Smooth muscle cell of the coronary artery (primary cell): Measurements from ENCODE around the gene SLC25A39. TPM values are rescaled to one million over a fixed set of nuclear protein-coding genes. Genes with fewer than 3 reads are reported as not detected.

ENCODE experiments used
- total RNA-seq: library from RNA; depleted of rRNA; stranded (reverse); fragments of >200 nt; gene quantifications from 2 replicates; pipeline ENCODE4 v1.2.3, GENCODE V29; 2014; ENCODE audit warnings: low replicate concordance

SLC25A39 gene, protein sequence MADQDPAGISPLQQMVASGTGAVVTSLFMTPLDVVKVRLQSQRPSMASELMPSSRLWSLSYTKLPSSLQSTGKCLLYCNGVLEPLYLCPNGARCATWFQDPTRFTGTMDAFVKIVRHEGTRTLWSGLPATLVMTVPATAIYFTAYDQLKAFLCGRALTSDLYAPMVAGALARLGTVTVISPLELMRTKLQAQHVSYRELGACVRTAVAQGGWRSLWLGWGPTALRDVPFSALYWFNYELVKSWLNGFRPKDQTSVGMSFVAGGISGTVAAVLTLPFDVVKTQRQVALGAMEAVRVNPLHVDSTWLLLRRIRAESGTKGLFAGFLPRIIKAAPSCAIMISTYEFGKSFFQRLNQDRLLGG
- total RNA-seq = 51.5 and 67.5 TPM in 2 replicates

DNA sequence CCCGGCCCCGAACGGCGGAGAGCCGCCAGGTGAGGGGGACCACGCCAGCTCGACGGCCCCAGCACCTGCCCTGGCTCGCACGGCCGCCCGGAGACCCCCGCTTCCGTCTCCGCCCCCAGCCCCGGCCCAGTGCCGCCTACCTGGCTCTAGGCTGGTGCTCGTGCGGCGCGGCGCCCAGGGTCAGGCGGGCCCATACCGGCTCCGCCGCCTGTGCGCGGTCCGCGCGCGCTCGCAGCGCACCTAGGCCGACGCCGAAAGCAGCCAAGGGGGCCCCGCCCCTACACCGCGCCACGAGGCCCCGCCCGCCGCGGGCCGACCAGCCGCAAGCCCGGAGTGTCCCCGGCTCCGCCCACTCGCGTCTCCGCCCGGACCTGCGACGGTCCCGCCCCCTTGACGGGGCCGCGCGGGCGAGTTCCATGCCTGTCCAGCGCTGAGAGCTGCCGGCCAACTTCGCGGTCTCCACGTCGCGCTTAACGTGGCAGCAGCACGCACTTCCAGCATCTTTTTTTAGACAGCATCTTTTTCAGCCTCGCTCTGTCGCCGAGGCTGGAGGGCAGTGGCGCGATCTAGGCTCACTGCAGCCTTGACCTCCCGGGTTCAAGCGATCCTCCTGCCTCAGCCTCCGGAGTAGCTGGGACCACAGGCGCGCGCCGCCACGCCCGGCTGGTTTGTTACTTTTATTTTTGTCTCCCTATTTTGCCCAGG lies at the start of gene SLC25A39:
SLC25A39 (minus strand) TSS at position 253 of the 705 bp plus-strand sequence. CDS start 1,261 bp downstream, outside the sequence.

DNA sequence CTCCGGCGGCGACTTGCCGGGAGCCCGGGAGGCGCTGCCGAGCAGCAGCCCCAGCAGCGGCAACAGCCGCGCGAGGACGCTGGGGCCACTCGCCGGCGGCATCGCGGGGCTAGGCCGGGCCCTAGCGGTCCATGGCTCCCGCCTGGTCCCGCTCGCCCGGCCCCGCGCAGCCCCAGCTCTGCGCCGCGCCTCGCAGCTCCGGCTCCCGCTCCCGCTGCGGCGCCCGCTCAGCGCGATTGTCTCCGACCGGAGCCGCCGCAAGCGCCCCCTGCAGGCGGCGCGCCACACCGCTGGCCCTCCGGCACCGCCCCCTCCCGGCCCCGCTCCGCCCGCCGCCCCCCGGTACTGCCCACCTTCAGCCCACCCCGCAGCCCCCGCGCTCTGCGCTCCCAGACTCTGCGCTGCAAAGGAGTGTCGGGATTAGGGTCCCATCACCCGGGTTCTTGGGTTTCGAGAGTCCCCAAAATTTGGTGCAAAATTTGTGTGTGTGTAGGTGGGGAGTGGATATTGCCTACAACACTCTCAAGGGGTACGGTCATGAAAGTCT lies 39.1 kb upstream of the SLC25A39 start, which contains the start of gene FAM171A2:
FAM171A2 (minus strand) TSS at position 241 of the 547 bp plus-strand sequence; CDS start at position 102, 139 bp downstream.

DNA sequence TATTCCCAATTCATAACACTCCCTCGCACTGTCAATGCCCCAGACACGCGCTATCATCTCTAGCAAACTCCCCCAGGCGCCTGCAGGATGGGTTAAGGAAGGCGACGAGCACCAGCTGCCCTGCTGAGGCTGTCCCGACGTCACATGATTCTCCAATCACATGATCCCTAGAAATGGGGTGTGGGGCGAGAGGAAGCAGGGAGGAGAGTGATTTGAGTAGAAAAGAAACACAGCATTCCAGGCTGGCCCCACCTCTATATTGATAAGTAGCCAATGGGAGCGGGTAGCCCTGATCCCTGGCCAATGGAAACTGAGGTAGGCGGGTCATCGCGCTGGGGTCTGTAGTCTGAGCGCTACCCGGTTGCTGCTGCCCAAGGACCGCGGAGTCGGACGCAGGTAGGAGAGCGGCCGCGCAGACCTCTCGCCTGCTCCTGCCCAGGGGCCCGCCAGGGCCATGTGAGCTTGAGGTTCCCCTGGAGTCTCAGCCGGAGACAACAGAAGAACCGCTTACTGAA lies 20.4 kb upstream of the SLC25A39 start, which contains the start of gene GRN:
GRN (plus strand) TSS at position 364 of the 515 bp plus-strand sequence. CDS start 3,863 bp downstream, outside the sequence.

DNA sequence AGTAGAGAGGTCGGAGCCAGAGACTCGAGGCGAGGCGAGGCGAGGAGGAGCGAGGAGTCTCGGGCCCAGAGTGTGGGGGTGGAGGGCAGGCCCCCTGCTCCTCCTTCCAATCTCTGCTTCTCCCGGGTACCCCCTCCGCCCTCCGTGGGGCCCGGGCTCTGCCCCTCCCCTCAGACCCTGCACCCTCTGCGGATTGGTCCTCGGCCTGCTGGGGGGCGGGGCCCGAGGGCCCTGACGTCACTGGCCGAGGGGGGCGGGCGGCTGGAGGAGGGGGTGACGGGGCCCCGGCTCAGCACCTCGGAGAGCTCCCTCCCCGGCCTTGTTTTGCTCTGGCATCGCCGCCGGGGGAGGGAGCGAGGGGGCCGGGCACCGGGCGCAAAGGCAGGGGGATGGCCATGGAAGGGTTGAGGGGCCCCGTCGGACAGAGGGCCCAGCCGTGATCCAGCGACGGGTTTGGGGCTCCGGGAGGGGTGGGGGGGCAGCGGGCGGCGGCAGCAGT lies 16.3 kb downstream of the SLC25A39 start, which contains the start of gene RUNDC3A:
RUNDC3A (plus strand) TSS at position 282 of the 499 bp plus-strand sequence. CDS start 232 bp downstream, outside the sequence.

Other genes with a start within 250 kb of the SLC25A39 start
- gene HDAC5, start 201.2 kb downstream of the SLC25A39 start, total RNA-seq = 40.1 and 63.5 TPM in 2 replicates
- 0.68 and 1.5 TPM in 2 replicates for gene HROB, start 182.9 kb downstream of the SLC25A39 start, total RNA-seq
- not detected in 2 replicates for gene ASB16, start 154.1 kb downstream of the SLC25A39 start, total RNA-seq
- 22.4 and 30.9 TPM in 2 replicates for gene TMUB2, start 137.9 kb downstream of the SLC25A39 start, total RNA-seq
- 20.9 and 28.5 TPM in 2 replicates for gene ATXN7L3, start 124.9 kb downstream of the SLC25A39 start, total RNA-seq
- 39.5 and 45.2 TPM in 2 replicates for gene UBTF, start 105.1 kb downstream of the SLC25A39 start, total RNA-seq
- gene SLC4A1, start 56.7 kb downstream of the SLC25A39 start, total RNA-seq = not detected in 2 replicates
- gene RUNDC3A, start 16.2 kb downstream of the SLC25A39 start, total RNA-seq = 0.08 and 1.1 TPM in 2 replicates
- 202 and 430 TPM in 2 replicates for gene GRN, start 20.5 kb upstream of the SLC25A39 start, total RNA-seq
- 2.5 and 4.0 TPM in 2 replicates for gene FAM171A2, start 39.0 kb upstream of the SLC25A39 start, total RNA-seq
- gene ITGA2B, start 64.8 kb upstream of the SLC25A39 start, total RNA-seq = 0.23 and 0.82 TPM in 2 replicates
- 10.4 and 13.5 TPM in 2 replicates for gene GPATCH8, start 178.6 kb upstream of the SLC25A39 start, total RNA-seq
- 12.8 and 15.1 TPM in 2 replicates for gene FZD2, start 232.7 kb upstream of the SLC25A39 start, total RNA-seq